Neural cell (in vitro differentiated cells): ENCODE measurements around the gene MTHFD1L. TPM values are rescaled to one million over a fixed set of nuclear protein-coding genes. Genes with fewer than 3 reads are reported as not detected.

Experiments used
- H2AFZ ChIP-seq: fragments of 200-600, 300-800 bp; sonication (generic), shearing (Covaris generic); 2 replicates; pipeline ENCODE4 v1.6.0; 2014; ENCODE audit warnings: low read depth, mild to moderate bottlenecking, antibody characterized with exemption, low read length, moderate library complexity
- H3F3A ChIP-seq: fragments of 200-600 bp; shearing (Covaris generic); 2 replicates; pipeline ENCODE4 v1.6.1; 2016; ENCODE audit warnings: mild to moderate bottlenecking, moderate library complexity, mixed read lengths, antibody characterized with exemption, low read length; ENCODE audit not compliant: insufficient read depth, poor library complexity, severe bottlenecking
- H3K27ac ChIP-seq: fragments of 200-600, 300-800 bp; sonication (generic), shearing (Covaris generic); 2 replicates; pipeline ENCODE4 v1.5.1; 2014; ENCODE audit warnings: mild to moderate bottlenecking, low read length, moderate library complexity
- H3K27me3 ChIP-seq: fragments of 300-800, 200-600 bp; sonication (generic), shearing (Covaris generic); 2 replicates; pipeline ENCODE4 v1.6.0; 2014; ENCODE audit warnings: mild to moderate bottlenecking, low read depth, low read length, moderate library complexity; ENCODE audit not compliant: insufficient read depth
- H3K36me3 ChIP-seq: fragments of 300-800, 200-600 bp; sonication (generic), shearing (Covaris generic); 2 replicates; pipeline ENCODE4 v1.5.1; 2014; ENCODE audit warnings: mild to moderate bottlenecking, antibody characterized with exemption, low read length, moderate library complexity; ENCODE audit not compliant: insufficient read depth
- H3K4me2 ChIP-seq: fragments of 300-800, 200-600 bp; sonication (generic), shearing (Covaris generic); 2 replicates; pipeline ENCODE4 v1.6.0; 2014; ENCODE audit warnings: mild to moderate bottlenecking, low read length
- H3K4me3 ChIP-seq: fragments of 300-800, 200-600 bp; sonication (generic), shearing (Covaris generic); 2 replicates; pipeline ENCODE4 v1.5.1; 2014; ENCODE audit warnings: mild to moderate bottlenecking, low read length, moderate library complexity
- H3K79me2 ChIP-seq: fragments of 200-600 bp; shearing (Covaris generic); replicated peaks from 2 replicates; pipeline ENCODE4 v1.6.0; 2014; ENCODE audit warnings: mild to moderate bottlenecking, low read length, moderate library complexity; ENCODE audit not compliant: insufficient read depth
- H3K9ac ChIP-seq: fragments of 300-800, 200-600 bp; sonication (generic), shearing (Covaris generic); 2 replicates; pipeline ENCODE4 v1.6.1; 2016; ENCODE audit warnings: mild to moderate bottlenecking, low read length, mixed read lengths
- H3K9me2 ChIP-seq: fragments of 200-600 bp; shearing (Covaris generic); 2 replicates; pipeline ENCODE4 v1.6.1; 2016; ENCODE audit warnings: mild to moderate bottlenecking, low read length, mixed read lengths; ENCODE audit not compliant: insufficient read depth
- H3K9me3 ChIP-seq: fragments of 200-600, 300-800 bp; sonication (generic), shearing (Covaris generic); 2 replicates; pipeline ENCODE4 v1.6.1; 2016; ENCODE audit warnings: mild to moderate bottlenecking, mixed run types, low read length, moderate library complexity, mixed read lengths
- H4K20me1 ChIP-seq: fragments of 200-600 bp; shearing (Covaris generic); 2 replicates; pipeline ENCODE4 v1.6.1; 2016; ENCODE audit warnings: mild to moderate bottlenecking, mixed run types; ENCODE audit not compliant: insufficient read depth
- EP300 ChIP-seq: fragments of 450-650 bp; conservative IDR thresholded peaks from 2 replicates; pipeline ENCODE4 v1.6.1; 2014; ENCODE audit warnings: antibody characterized with exemption, mild to moderate bottlenecking, moderate library complexity; ENCODE audit not compliant: poor library complexity, severe bottlenecking
- EZH2 ChIP-seq: fragments of 200-600, 300-800 bp; shearing (Covaris generic), sonication (generic); IDR thresholded peaks from 2 replicates; pipeline ENCODE4 v1.6.1; 2014; ENCODE audit warnings: antibody characterized with exemption, low read length, borderline replicate concordance, mild to moderate bottlenecking; ENCODE audit not compliant: insufficient read depth, poor library complexity, severe bottlenecking
- MXI1 ChIP-seq: fragments of 450-650 bp; conservative IDR thresholded peaks from 2 replicates; pipeline ENCODE4 v1.6.1; 2014; ENCODE audit warnings: antibody characterized with exemption, mild to moderate bottlenecking; ENCODE audit not compliant: poor library complexity, severe bottlenecking
- POLR2AphosphoS5 ChIP-seq: IDR thresholded peaks from 2 replicates; pipeline ENCODE4 v1.6.1; 2012
- RAD21 ChIP-seq: fragments of 450-650 bp; conservative IDR thresholded peaks from 2 replicates; pipeline ENCODE4 v1.6.1; 2014; ENCODE audit warnings: antibody characterized with exemption, mild to moderate bottlenecking, moderate library complexity
- SMC3 ChIP-seq: fragments of 450-650 bp; conservative IDR thresholded peaks from 2 replicates; pipeline ENCODE4 v1.6.1; 2014; ENCODE audit warnings: antibody characterized with exemption, mild to moderate bottlenecking, moderate library complexity; ENCODE audit not compliant: poor library complexity
- TAF1 ChIP-seq: IDR thresholded peaks from 2 replicates; pipeline ENCODE4 v1.6.1; 2012; ENCODE audit warnings: low read depth
- polyA plus RNA-seq: library from polyadenylated mRNA; depleted of rRNA; stranded (reverse); fragments of >200 nt; gene quantifications from 2 replicates; pipeline ENCODE4 v1.2.3, GENCODE V29; 2014
- TF ChIP-seq, protein P1 (sequence below): IDR thresholded peaks from 2 replicates; pipeline ENCODE4 v1.6.1; 2012; ENCODE audit warnings: borderline replicate concordance
- TF ChIP-seq, protein P2 (sequence below): fragments of 450-650 bp; IDR thresholded peaks from 2 replicates; pipeline ENCODE4 v1.5.1; 2014; ENCODE audit warnings: antibody characterized with exemption, mild to moderate bottlenecking, moderate library complexity; ENCODE audit not compliant: poor library complexity, severe bottlenecking

The MTHFD1L gene
- polyA plus RNA-seq, 1 donor from 2014 or later, result 6.3 TPM

DNA sequence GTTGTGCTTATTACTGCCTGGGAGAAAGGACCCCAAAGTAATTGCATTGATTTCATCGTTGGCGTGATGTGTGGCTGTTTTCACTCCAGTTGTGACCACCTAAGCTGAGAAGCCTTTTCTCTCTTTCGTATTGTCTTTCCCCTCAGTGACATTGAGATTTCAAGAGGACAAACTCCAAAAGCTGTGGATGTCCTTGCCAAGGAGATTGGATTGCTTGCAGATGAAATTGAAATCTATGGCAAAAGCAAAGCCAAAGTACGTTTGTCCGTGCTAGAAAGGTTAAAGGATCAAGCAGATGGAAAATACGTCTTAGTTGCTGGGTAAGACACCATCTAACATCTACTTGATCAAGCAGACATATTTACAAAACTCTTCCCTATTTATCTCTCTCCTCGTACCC is 60.5 kb downstream of the MTHFD1L start:
- Histone ChIP-seq H3K9ac (no peak overlapping the region), H3K27ac (no peak overlapping the region), H3K27me3 (no peaks in the 10 kb centered on the region), H3K79me2 (no peaks in the 10 kb centered on the region), H3K4me2 (no peak overlapping the region), H4K20me1 (no peaks in the 10 kb centered on the region), H2AFZ (no peak overlapping the region), H3K36me3 (no peaks in the 10 kb centered on the region), H3K9me2 (no peaks in the 10 kb centered on the region), H3F3A (no peaks in the 10 kb centered on the region), H3K4me3 (no peak overlapping the region), H3K9me3 (no peaks in the 10 kb centered on the region)
- TF ChIP-seq, protein P1, sequence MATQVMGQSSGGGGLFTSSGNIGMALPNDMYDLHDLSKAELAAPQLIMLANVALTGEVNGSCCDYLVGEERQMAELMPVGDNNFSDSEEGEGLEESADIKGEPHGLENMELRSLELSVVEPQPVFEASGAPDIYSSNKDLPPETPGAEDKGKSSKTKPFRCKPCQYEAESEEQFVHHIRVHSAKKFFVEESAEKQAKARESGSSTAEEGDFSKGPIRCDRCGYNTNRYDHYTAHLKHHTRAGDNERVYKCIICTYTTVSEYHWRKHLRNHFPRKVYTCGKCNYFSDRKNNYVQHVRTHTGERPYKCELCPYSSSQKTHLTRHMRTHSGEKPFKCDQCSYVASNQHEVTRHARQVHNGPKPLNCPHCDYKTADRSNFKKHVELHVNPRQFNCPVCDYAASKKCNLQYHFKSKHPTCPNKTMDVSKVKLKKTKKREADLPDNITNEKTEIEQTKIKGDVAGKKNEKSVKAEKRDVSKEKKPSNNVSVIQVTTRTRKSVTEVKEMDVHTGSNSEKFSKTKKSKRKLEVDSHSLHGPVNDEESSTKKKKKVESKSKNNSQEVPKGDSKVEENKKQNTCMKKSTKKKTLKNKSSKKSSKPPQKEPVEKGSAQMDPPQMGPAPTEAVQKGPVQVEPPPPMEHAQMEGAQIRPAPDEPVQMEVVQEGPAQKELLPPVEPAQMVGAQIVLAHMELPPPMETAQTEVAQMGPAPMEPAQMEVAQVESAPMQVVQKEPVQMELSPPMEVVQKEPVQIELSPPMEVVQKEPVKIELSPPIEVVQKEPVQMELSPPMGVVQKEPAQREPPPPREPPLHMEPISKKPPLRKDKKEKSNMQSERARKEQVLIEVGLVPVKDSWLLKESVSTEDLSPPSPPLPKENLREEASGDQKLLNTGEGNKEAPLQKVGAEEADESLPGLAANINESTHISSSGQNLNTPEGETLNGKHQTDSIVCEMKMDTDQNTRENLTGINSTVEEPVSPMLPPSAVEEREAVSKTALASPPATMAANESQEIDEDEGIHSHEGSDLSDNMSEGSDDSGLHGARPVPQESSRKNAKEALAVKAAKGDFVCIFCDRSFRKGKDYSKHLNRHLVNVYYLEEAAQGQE, result no peak
- TF ChIP-seq EP300, result no peak
- no peak for TF ChIP-seq EZH2
- no peak for TF ChIP-seq RAD21
- TF ChIP-seq MXI1, result no peak
- TF ChIP-seq, protein P2, sequence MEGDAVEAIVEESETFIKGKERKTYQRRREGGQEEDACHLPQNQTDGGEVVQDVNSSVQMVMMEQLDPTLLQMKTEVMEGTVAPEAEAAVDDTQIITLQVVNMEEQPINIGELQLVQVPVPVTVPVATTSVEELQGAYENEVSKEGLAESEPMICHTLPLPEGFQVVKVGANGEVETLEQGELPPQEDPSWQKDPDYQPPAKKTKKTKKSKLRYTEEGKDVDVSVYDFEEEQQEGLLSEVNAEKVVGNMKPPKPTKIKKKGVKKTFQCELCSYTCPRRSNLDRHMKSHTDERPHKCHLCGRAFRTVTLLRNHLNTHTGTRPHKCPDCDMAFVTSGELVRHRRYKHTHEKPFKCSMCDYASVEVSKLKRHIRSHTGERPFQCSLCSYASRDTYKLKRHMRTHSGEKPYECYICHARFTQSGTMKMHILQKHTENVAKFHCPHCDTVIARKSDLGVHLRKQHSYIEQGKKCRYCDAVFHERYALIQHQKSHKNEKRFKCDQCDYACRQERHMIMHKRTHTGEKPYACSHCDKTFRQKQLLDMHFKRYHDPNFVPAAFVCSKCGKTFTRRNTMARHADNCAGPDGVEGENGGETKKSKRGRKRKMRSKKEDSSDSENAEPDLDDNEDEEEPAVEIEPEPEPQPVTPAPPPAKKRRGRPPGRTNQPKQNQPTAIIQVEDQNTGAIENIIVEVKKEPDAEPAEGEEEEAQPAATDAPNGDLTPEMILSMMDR, result no peak
- no peak for TF ChIP-seq TAF1
- no peak for TF ChIP-seq SMC3
- TF ChIP-seq POLR2AphosphoS5, result no peak

DNA sequence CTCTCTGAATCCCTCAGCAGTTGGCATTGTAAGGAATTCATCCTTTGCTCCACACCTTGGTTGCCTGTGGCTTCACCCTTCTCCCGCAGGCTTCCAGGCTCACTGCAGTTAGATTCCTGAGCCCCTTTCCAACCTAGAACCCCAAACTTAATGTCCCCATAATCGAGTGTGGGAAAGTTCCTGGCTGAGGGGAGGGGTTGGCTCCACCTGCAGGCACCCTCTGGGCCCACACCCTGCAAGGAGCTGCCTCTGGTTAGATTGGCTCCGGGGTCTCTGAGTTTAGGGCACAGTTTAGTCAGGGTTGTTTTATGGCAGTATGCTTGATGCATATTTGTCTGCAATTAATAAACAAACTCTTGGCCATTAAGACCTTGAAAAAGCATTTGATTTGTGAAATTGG is 63.4 kb downstream of the MTHFD1L start:
- H3F3A ChIP-seq, result no peaks in the 10 kb centered on the region
- H3K9me3 ChIP-seq, result no peaks in the 10 kb centered on the region
- H3K27ac ChIP-seq, result no peak overlapping the region
- no peaks in the 10 kb centered on the region for H3K79me2 ChIP-seq
- no peaks in the 10 kb centered on the region for H3K36me3 ChIP-seq
- no peaks in the 10 kb centered on the region for H3K27me3 ChIP-seq
- TF ChIP-seq TAF1 (no peak), EZH2 (no peak), SMC3 (no peak), RAD21 (no peak), MXI1 (no peak), EP300 (no peak), POLR2AphosphoS5 (no peak)
- TF ChIP-seq, protein P1, result no peak
- TF ChIP-seq, protein P2, result no peak
- H3K9me2 ChIP-seq, result no peaks in the 10 kb centered on the region
- no peak overlapping the region for H2AFZ ChIP-seq
- no peak overlapping the region for H3K9ac ChIP-seq
- no peaks in the 10 kb centered on the region for H4K20me1 ChIP-seq
- no peak overlapping the region for H3K4me3 ChIP-seq
- H3K4me2 ChIP-seq, result no peak overlapping the region
